Measurements from ENCODE around the gene AGMO.

The AGMO gene

GRCh38 chr7:15368653-15369052, 193.2 kb downstream of the AGMO start:
- H3K27me3 ChIP-seq (ENCODE audit: low read depth, low read length), result no peaks in the 10 kb centered on the region
- no peaks in the 10 kb centered on the region for H3K79me2 ChIP-seq (ENCODE audit: low read length)
- H3K9ac ChIP-seq (ENCODE audit: low read length), result no peak overlapping the region
- no peaks in the 10 kb centered on the region for H4K20me1 ChIP-seq (ENCODE audit: insufficient read depth, low read length)
- TF ChIP-seq, protein P1, sequence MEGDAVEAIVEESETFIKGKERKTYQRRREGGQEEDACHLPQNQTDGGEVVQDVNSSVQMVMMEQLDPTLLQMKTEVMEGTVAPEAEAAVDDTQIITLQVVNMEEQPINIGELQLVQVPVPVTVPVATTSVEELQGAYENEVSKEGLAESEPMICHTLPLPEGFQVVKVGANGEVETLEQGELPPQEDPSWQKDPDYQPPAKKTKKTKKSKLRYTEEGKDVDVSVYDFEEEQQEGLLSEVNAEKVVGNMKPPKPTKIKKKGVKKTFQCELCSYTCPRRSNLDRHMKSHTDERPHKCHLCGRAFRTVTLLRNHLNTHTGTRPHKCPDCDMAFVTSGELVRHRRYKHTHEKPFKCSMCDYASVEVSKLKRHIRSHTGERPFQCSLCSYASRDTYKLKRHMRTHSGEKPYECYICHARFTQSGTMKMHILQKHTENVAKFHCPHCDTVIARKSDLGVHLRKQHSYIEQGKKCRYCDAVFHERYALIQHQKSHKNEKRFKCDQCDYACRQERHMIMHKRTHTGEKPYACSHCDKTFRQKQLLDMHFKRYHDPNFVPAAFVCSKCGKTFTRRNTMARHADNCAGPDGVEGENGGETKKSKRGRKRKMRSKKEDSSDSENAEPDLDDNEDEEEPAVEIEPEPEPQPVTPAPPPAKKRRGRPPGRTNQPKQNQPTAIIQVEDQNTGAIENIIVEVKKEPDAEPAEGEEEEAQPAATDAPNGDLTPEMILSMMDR (IDR thresholded peaks at IDR 0.05; ENCODE audit: low read depth, low read length), result no peak
- TF ChIP-seq EZH2phosphoT487 (IDR thresholded peaks at IDR 0.05; ENCODE audit: low read depth), result no peak
- no peak overlapping the region for H3K4me2 ChIP-seq (ENCODE audit: low read length)
- no peak overlapping the region for H3K27ac ChIP-seq (ENCODE audit: low read length)
- no peaks in the 10 kb centered on the region for H3K4me1 ChIP-seq (ENCODE audit: low read length)
- no peaks in the 10 kb centered on the region for H3K9me3 ChIP-seq (ENCODE audit: insufficient read depth, low read length)
- H3K36me3 ChIP-seq (replicated peaks; ENCODE audit: low read depth, low read length), result no peaks in the 10 kb centered on the region
- H3K4me3 ChIP-seq (ENCODE audit: low read length), result no peak overlapping the region
- no peak overlapping the region for H2AFZ ChIP-seq (ENCODE audit: low read depth, low read length)

- H3K4me2 ChIP-seq (ENCODE audit: low read length), result no peak overlapping the region
- TF ChIP-seq, protein P1 (IDR thresholded peaks at IDR 0.05; ENCODE audit: low read depth, low read length), result no peak
- no peak for TF ChIP-seq EZH2phosphoT487 (IDR thresholded peaks at IDR 0.05; ENCODE audit: low read depth)
- H4K20me1 ChIP-seq (ENCODE audit: insufficient read depth, low read length), result no peaks in the 10 kb centered on the region
- no peak overlapping the region for H3K4me3 ChIP-seq (ENCODE audit: low read length)
- no peaks in the 10 kb centered on the region for H3K79me2 ChIP-seq (ENCODE audit: low read length)
- H3K27ac ChIP-seq (ENCODE audit: low read length), result no peak overlapping the region
- H3K27me3 ChIP-seq (ENCODE audit: low read depth, low read length), result no peaks in the 10 kb centered on the region
- no peak overlapping the region for H2AFZ ChIP-seq (ENCODE audit: low read depth, low read length)
- no peaks in the 10 kb centered on the region for H3K9me3 ChIP-seq (ENCODE audit: insufficient read depth, low read length)
- H3K36me3 ChIP-seq (replicated peaks; ENCODE audit: low read depth, low read length), result no peaks in the 10 kb centered on the region
- H3K4me1 ChIP-seq (ENCODE audit: low read length), result no peaks in the 10 kb centered on the region
- no peak overlapping the region for H3K9ac ChIP-seq (ENCODE audit: low read length)
Measured at GRCh38 chr7:15367897-15368296, 193.9 kb downstream of the AGMO start.

DNA sequence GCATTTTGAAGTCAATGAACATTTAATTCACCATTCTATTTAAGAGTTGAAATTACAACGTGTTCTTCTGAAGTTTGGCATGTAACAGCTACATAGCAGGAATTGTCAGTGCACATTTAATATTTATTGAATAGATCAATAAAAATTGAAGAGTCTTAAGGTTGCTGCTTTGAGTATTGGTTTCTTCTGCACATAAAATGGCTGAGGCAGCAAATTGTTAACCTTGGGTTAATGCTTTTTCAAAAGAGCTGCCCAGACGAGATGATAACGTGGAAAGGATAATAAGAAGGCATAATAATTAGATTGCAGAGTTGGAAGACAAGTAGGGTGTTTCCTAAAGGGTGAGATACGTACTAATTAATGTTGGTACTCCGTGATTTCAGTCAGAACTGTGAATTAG, 203.7 kb downstream of the AGMO start:
- H3K36me3 ChIP-seq (replicated peaks; ENCODE audit: low read depth, low read length), result no peaks in the 10 kb centered on the region
- H3K27ac ChIP-seq (ENCODE audit: low read length), result no peak overlapping the region
- H2AFZ ChIP-seq (ENCODE audit: low read depth, low read length), result no peak overlapping the region
- no peaks in the 10 kb centered on the region for H3K79me2 ChIP-seq (ENCODE audit: low read length)
- H3K27me3 ChIP-seq (ENCODE audit: low read depth, low read length), result no peaks in the 10 kb centered on the region
- H4K20me1 ChIP-seq (ENCODE audit: insufficient read depth, low read length), result no peaks in the 10 kb centered on the region
- TF ChIP-seq EZH2phosphoT487 (IDR thresholded peaks at IDR 0.05; ENCODE audit: low read depth), result no peak
- TF ChIP-seq, protein P1 (IDR thresholded peaks at IDR 0.05; ENCODE audit: low read depth, low read length), result no peak
- H3K4me1 ChIP-seq (ENCODE audit: low read length), result no peaks in the 10 kb centered on the region
- H3K4me2 ChIP-seq (ENCODE audit: low read length), result no peak overlapping the region
- H3K9me3 ChIP-seq (ENCODE audit: insufficient read depth, low read length), result no peaks in the 10 kb centered on the region
- H3K4me3 ChIP-seq (ENCODE audit: low read length), result no peak overlapping the region
- H3K9ac ChIP-seq (ENCODE audit: low read length), result no peak overlapping the region

DNA sequence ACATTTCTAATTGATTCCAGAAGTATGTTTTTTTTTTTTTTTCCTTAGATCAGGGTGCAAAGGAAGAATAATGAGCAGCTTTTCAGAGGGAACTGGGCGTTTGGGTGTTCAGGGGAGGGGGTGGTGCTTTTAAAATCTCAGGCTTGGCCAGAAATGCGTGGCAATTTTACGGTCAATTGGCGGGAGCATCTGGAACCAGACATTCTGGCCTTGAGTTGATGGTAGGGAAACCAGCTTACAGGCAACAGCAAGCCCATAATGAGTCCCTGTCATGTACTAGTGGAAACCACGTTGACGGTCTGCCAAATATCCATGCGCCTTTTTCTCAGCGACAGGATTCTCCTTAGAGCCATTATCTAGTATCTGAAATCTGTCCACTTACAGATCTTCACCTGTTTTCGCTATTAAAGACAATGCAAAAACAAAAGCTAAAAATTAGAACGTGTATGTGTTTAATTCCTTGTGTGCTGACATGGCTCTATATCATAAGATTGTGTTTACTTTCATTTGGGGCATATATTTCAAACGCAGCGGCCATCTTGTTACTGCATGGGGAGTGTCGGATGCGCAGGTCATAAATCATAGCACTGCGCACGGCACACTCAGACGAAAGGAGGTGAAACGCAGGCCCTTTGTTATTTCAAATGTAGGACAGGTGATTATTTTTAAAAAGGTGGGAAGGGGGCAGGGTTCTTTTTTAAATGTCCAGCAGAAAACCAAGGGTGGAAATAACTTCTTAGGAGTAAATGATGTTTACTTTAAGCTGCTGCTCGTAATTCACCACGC, 209.2 kb downstream of the AGMO start:
- TF ChIP-seq, protein P1 (IDR thresholded peaks at IDR 0.05; ENCODE audit: low read depth, low read length), result no peak
- no peak for TF ChIP-seq EZH2phosphoT487 (IDR thresholded peaks at IDR 0.05; ENCODE audit: low read depth)
- no peak overlapping the region for H3K9ac ChIP-seq (ENCODE audit: low read length)
- H2AFZ ChIP-seq (ENCODE audit: low read depth, low read length), result no peak overlapping the region
- no peak overlapping the region for H3K4me3 ChIP-seq (ENCODE audit: low read length)
- no peak overlapping the region for H3K27ac ChIP-seq (ENCODE audit: low read length)
- H3K27me3 ChIP-seq (ENCODE audit: low read depth, low read length), result no peaks in the 10 kb centered on the region
- H3K4me1 ChIP-seq (ENCODE audit: low read length), result no peaks in the 10 kb centered on the region
- H3K79me2 ChIP-seq (ENCODE audit: low read length), result no peaks in the 10 kb centered on the region
- no peak overlapping the region for H3K4me2 ChIP-seq (ENCODE audit: low read length)
- H3K9me3 ChIP-seq (ENCODE audit: insufficient read depth, low read length), result no peaks in the 10 kb centered on the region
- H3K36me3 ChIP-seq (replicated peaks; ENCODE audit: low read depth, low read length), result no peaks in the 10 kb centered on the region
- H4K20me1 ChIP-seq (ENCODE audit: insufficient read depth, low read length), result no peaks in the 10 kb centered on the region

Measured in OCI-LY3 (cell line).